K562 (cell line): ENCODE results near the gene IMMP2L.

ENCODE experiments used
- KLF6 ChIP-seq: fragments of 250-450 bp; sonication (Bioruptor Pico); IDR thresholded peaks from 2 replicates; pipeline ENCODE4 v1.4.0; 2020; ENCODE audit warnings: mild to moderate bottlenecking, moderate library complexity, borderline replicate concordance
- NFIC ChIP-seq: fragments of 450-650 bp; IDR thresholded peaks from 2 replicates; pipeline ENCODE4 v1.6.1; 2017; ENCODE audit warnings: mild to moderate bottlenecking, inconsistent platforms
- TCF7L2 ChIP-seq: fragments of 150-350 bp; IDR thresholded peaks from 2 replicates; pipeline ENCODE4 v1.6.1; 2016; ENCODE audit warnings: low read depth, mild to moderate bottlenecking, low read length, moderate library complexity
- ZNF232 ChIP-seq: sonication (generic); formaldehyde crosslinking; IDR thresholded peaks from 2 replicates; pipeline ENCODE4 v1.8.0; 2022; ENCODE audit warnings: mild to moderate bottlenecking, missing genetic modification reagents
- TF ChIP-seq, protein P1 (sequence below): sonication (generic); formaldehyde crosslinking; IDR thresholded peaks from 2 replicates; pipeline ENCODE4 v1.8.1; 2023; ENCODE audit warnings: missing genetic modification reagents, mild to moderate bottlenecking, borderline replicate concordance
- TF ChIP-seq, protein P2 (sequence below), 2 experiments: fragments of 450-650 bp; formaldehyde crosslinking in 1 of 2; IDR thresholded peaks; 2 replicates each; pipeline versions ENCODE4 v1.4.0 to v1.6.1; 2014 to 2020; ENCODE audit warnings: mild to moderate bottlenecking in 2 of 2, borderline replicate concordance in 1 of 2, low read depth in 1 of 2
- TF ChIP-seq, protein P3 (sequence below), 3 experiments: IDR thresholded peaks in 2 of 3; conservative IDR thresholded peaks in 1 of 3; 2 replicates each; pipeline ENCODE4 v1.5.1; 2011 to 2012; ENCODE audit warnings: low read length in 3 of 3, mild to moderate bottlenecking in 3 of 3, control low read depth in 2 of 3, improper control_type of control experiment in 1 of 3, inconsistent platforms in 1 of 3, low read depth in 1 of 3, mixed read lengths in 1 of 3, moderate library complexity in 1 of 3; ENCODE audit not compliant: insufficient read depth in 2 of 3

DNA sequence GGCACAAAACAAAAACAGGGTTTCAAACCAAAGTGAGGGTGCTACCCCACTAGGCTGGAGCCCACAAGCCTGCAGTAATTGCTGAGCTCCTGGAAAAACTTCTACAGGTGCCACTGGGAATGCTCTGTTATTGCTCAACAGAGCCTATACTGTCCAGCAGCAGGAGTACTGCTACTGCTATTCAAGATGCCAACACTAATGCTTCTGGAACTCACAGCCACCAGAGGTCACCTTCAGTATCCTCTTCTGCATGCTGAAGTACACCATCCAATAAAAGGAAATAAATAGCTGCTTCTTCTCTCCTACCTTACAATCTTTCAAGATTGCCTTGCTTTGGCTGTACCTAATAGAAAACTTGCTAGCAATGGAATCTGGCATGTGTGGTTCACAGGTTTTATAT is 249.3 kb downstream of the IMMP2L start:
- no peak for TF ChIP-seq ZNF232 (CRISPR knock-in tag)
- no peak for TF ChIP-seq TCF7L2
- TF ChIP-seq, protein P1, sequence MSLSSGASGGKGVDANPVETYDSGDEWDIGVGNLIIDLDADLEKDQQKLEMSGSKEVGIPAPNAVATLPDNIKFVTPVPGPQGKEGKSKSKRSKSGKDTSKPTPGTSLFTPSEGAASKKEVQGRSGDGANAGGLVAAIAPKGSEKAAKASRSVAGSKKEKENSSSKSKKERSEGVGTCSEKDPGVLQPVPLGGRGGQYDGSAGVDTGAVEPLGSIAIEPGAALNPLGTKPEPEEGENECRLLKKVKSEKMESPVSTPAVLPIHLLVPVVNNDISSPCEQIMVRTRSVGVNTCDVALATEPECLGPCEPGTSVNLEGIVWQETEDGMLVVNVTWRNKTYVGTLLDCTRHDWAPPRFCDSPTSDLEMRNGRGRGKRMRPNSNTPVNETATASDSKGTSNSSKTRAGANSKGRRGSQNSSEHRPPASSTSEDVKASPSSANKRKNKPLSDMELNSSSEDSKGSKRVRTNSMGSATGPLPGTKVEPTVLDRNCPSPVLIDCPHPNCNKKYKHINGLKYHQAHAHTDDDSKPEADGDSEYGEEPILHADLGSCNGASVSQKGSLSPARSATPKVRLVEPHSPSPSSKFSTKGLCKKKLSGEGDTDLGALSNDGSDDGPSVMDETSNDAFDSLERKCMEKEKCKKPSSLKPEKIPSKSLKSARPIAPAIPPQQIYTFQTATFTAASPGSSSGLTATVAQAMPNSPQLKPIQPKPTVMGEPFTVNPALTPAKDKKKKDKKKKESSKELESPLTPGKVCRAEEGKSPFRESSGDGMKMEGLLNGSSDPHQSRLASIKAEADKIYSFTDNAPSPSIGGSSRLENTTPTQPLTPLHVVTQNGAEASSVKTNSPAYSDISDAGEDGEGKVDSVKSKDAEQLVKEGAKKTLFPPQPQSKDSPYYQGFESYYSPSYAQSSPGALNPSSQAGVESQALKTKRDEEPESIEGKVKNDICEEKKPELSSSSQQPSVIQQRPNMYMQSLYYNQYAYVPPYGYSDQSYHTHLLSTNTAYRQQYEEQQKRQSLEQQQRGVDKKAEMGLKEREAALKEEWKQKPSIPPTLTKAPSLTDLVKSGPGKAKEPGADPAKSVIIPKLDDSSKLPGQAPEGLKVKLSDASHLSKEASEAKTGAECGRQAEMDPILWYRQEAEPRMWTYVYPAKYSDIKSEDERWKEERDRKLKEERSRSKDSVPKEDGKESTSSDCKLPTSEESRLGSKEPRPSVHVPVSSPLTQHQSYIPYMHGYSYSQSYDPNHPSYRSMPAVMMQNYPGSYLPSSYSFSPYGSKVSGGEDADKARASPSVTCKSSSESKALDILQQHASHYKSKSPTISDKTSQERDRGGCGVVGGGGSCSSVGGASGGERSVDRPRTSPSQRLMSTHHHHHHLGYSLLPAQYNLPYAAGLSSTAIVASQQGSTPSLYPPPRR (CRISPR knock-in tag) = no peak
- no peak for TF ChIP-seq NFIC
- TF ChIP-seq, protein P2, sequence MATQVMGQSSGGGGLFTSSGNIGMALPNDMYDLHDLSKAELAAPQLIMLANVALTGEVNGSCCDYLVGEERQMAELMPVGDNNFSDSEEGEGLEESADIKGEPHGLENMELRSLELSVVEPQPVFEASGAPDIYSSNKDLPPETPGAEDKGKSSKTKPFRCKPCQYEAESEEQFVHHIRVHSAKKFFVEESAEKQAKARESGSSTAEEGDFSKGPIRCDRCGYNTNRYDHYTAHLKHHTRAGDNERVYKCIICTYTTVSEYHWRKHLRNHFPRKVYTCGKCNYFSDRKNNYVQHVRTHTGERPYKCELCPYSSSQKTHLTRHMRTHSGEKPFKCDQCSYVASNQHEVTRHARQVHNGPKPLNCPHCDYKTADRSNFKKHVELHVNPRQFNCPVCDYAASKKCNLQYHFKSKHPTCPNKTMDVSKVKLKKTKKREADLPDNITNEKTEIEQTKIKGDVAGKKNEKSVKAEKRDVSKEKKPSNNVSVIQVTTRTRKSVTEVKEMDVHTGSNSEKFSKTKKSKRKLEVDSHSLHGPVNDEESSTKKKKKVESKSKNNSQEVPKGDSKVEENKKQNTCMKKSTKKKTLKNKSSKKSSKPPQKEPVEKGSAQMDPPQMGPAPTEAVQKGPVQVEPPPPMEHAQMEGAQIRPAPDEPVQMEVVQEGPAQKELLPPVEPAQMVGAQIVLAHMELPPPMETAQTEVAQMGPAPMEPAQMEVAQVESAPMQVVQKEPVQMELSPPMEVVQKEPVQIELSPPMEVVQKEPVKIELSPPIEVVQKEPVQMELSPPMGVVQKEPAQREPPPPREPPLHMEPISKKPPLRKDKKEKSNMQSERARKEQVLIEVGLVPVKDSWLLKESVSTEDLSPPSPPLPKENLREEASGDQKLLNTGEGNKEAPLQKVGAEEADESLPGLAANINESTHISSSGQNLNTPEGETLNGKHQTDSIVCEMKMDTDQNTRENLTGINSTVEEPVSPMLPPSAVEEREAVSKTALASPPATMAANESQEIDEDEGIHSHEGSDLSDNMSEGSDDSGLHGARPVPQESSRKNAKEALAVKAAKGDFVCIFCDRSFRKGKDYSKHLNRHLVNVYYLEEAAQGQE (IDR thresholded peaks at IDR 0.05; ENCODE audit: borderline replicate concordance) = peak; percentile 20; the same call in 1 of the 2 replicates
- TF ChIP-seq, protein P2 (CRISPR knock-in tag; IDR thresholded peaks at IDR 0.05; ENCODE audit: low read depth) = no peak
- no peak for TF ChIP-seq KLF6 (CRISPR knock-in tag)
- TF ChIP-seq, protein P3, sequence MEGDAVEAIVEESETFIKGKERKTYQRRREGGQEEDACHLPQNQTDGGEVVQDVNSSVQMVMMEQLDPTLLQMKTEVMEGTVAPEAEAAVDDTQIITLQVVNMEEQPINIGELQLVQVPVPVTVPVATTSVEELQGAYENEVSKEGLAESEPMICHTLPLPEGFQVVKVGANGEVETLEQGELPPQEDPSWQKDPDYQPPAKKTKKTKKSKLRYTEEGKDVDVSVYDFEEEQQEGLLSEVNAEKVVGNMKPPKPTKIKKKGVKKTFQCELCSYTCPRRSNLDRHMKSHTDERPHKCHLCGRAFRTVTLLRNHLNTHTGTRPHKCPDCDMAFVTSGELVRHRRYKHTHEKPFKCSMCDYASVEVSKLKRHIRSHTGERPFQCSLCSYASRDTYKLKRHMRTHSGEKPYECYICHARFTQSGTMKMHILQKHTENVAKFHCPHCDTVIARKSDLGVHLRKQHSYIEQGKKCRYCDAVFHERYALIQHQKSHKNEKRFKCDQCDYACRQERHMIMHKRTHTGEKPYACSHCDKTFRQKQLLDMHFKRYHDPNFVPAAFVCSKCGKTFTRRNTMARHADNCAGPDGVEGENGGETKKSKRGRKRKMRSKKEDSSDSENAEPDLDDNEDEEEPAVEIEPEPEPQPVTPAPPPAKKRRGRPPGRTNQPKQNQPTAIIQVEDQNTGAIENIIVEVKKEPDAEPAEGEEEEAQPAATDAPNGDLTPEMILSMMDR (IDR thresholded peaks at IDR 0.05 in 2 of 3, conservative IDR thresholded peaks at IDR 0.05 in 1 of 3; ENCODE audit: insufficient read depth in 2 of 3, low read depth in 1 of 3, low read length in 3 of 3) = peak in 2 of 3 experiments; percentile 14 to 25; a peak in 2 of 6 replicates
